T-helper 1 cell treated with Interleukin-12 subunit alpha and Interleukin-12 subunit beta and Interleukin-4 antibody, amounts not matched to agents 30 μg/mL and 1 μg/mL, for 36 hours (primary cell): ENCODE data around the gene JPT2.

Source experiments
- H3K27ac Mint-ChIP-seq: one replicate; pipeline ENCODE4 v1.8.0; 2021; ENCODE audit warnings: mild to moderate bottlenecking, mixed read lengths
- H3K27me3 Mint-ChIP-seq: one replicate; pipeline ENCODE4 v1.8.0; 2021; ENCODE audit warnings: low read depth, mixed read lengths
- H3K36me3 Mint-ChIP-seq: one replicate; pipeline ENCODE4 v1.8.0; 2021; ENCODE audit warnings: low read depth, mixed read lengths
- H3K4me1 Mint-ChIP-seq: one replicate; pipeline ENCODE4 v1.8.0; 2021; ENCODE audit warnings: low read depth, mixed read lengths
- H3K4me3 Mint-ChIP-seq: one replicate; pipeline ENCODE4 v1.8.0; 2021; ENCODE audit warnings: mild to moderate bottlenecking, moderate library complexity, mixed read lengths
- H3K9me3 Mint-ChIP-seq: one replicate; pipeline ENCODE4 v1.8.0; 2021; ENCODE audit warnings: mixed read lengths

Gene JPT2

DNA sequence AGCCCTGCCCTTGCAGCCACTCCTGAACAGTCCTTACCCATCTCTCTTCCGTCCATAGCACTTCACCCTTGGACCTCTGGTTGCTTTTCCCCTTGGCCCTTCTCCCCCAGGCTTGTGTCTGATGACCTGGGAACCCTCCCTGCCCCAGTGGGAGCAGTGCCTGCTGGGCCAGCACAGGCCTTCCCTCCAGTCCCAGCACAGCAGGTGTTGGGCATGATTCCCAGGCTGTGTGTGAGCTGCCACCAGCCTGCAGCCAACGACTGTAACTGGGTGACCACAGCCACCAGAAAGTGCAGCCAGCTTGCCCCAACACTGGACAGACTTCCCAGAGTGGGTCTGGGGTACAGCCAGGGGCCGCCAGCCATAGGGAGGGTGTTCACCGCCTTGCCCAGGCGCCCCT lies 35.9 kb upstream of the JPT2 start:
- Mint-ChIP-seq H3K4me1 (peaks cover 22% of the 10 kb centered on the region), H3K9me3 (no peaks in the 10 kb centered on the region), H3K27ac (no peak overlapping the region), H3K27me3 (no peaks in the 10 kb centered on the region), H3K4me3 (no peak overlapping the region), H3K36me3 (peaks cover 54% of the 10 kb centered on the region)

- H3K36me3 Mint-ChIP-seq: peaks cover 54% of the 10 kb centered on the region
- no peak overlapping the region for H3K27ac Mint-ChIP-seq
- H3K27me3 Mint-ChIP-seq: no peaks in the 10 kb centered on the region
- no peak overlapping the region for H3K4me3 Mint-ChIP-seq
- peaks cover 22% of the 10 kb centered on the region for H3K4me1 Mint-ChIP-seq
- H3K9me3 Mint-ChIP-seq: no peaks in the 10 kb centered on the region
Measured at GRCh38 chr16:1642753-1643152, 35.3 kb upstream of the JPT2 start.

DNA sequence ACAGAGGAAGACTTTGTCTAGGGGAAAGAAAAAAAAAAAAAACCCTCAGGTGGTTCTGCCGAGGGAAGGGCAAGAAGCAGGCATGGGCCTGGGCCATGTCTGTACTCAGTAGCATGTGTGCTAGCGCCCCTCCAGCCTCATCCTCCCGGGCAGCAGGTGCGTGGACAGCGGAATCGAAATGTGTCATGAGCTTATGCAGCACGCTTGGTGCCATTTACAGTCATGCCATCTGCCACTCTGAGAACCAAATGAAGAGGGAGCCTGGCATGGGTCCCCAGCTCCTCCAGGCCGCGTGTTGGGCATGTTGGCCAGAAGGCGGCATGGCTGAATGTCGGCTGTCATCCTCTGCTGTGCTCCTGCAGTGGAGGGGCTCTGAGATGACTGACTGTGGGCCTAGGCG lies 34.6 kb upstream of the JPT2 start:
- H3K4me1 Mint-ChIP-seq: peaks cover 22% of the 10 kb centered on the region
- peaks cover 50% of the 10 kb centered on the region for H3K36me3 Mint-ChIP-seq
- no peaks in the 10 kb centered on the region for H3K27me3 Mint-ChIP-seq
- no peak overlapping the region for H3K4me3 Mint-ChIP-seq
- H3K9me3 Mint-ChIP-seq: no peaks in the 10 kb centered on the region
- H3K27ac Mint-ChIP-seq: no peak overlapping the region

- Mint-ChIP-seq H3K27ac (peak overlapping the region; percentile 69), H3K9me3 (no peaks in the 10 kb centered on the region), H3K4me1 (peaks cover 19% of the 10 kb centered on the region), H3K4me3 (peak overlapping the region; percentile 32), H3K27me3 (no peaks in the 10 kb centered on the region), H3K36me3 (peaks cover 45% of the 10 kb centered on the region)
Measured at GRCh38 chr16:1645914-1646525, 32.1 kb upstream of the JPT2 start.

- Mint-ChIP-seq H3K27me3 (no peaks in the 10 kb centered on the region), H3K9me3 (no peaks in the 10 kb centered on the region), H3K36me3 (peaks cover 46% of the 10 kb centered on the region), H3K4me3 (no peak overlapping the region), H3K4me1 (peaks cover 19% of the 10 kb centered on the region), H3K27ac (no peak overlapping the region)
Measured at GRCh38 chr16:1647856-1648255, 30.2 kb upstream of the JPT2 start.

- Mint-ChIP-seq H3K4me3 (no peak overlapping the region), H3K4me1 (peaks cover 15% of the 10 kb centered on the region), H3K27ac (no peak overlapping the region), H3K36me3 (peaks cover 45% of the 10 kb centered on the region), H3K9me3 (no peaks in the 10 kb centered on the region), H3K27me3 (no peaks in the 10 kb centered on the region)
Measured at GRCh38 chr16:1650131-1650530, 27.9 kb upstream of the JPT2 start.

- Mint-ChIP-seq H3K4me3 (no peak overlapping the region), H3K4me1 (peaks cover 5% of the 10 kb centered on the region), H3K27me3 (no peaks in the 10 kb centered on the region), H3K36me3 (peaks cover 40% of the 10 kb centered on the region), H3K9me3 (no peaks in the 10 kb centered on the region), H3K27ac (peak overlapping the region; percentile 0)
Measured at GRCh38 chr16:1651094-1651973, 26.7 kb upstream of the JPT2 start.

DNA sequence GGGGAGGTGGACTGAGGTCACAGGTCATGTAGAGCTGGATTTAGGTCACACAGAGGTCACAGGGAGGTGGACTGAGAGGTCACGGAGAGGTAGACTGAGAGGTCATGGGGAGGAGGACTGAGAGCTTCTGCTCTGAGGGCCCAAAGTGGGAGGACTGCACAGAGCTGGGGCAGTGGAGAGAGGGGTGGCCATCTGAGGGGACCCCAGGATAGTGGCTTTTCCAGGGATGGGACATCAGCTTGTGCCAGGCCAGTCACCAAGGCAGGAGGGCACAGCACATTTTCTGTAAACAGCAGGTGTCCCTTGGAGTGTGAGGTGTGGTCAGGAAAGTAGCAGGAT lies 26.1 kb upstream of the JPT2 start:
- H3K27me3 Mint-ChIP-seq: no peaks in the 10 kb centered on the region
- no peaks in the 10 kb centered on the region for H3K4me1 Mint-ChIP-seq

GRCh38 chr16:1653023-1653422 lies 25.1 kb upstream of the JPT2 start:
- Mint-ChIP-seq H3K36me3 (peaks cover 33% of the 10 kb centered on the region), H3K27me3 (no peaks in the 10 kb centered on the region), H3K27ac (no peak overlapping the region), H3K4me3 (no peak overlapping the region), H3K4me1 (no peaks in the 10 kb centered on the region), H3K9me3 (no peaks in the 10 kb centered on the region)

More for the DNA sequence above, 26.1 kb upstream of the JPT2 start:
- H3K27ac Mint-ChIP-seq: peak overlapping the region; percentile 0
- no peaks in the 10 kb centered on the region for H3K9me3 Mint-ChIP-seq
- peaks cover 35% of the 10 kb centered on the region for H3K36me3 Mint-ChIP-seq
- no peak overlapping the region for H3K4me3 Mint-ChIP-seq

GRCh38 chr16:1654505-1655268 lies 23.4 kb upstream of the JPT2 start:
- Mint-ChIP-seq H3K4me3 (no peak overlapping the region), H3K9me3 (no peaks in the 10 kb centered on the region), H3K4me1 (no peaks in the 10 kb centered on the region), H3K27ac (no peak overlapping the region), H3K27me3 (no peaks in the 10 kb centered on the region), H3K36me3 (peaks cover 30% of the 10 kb centered on the region)

DNA sequence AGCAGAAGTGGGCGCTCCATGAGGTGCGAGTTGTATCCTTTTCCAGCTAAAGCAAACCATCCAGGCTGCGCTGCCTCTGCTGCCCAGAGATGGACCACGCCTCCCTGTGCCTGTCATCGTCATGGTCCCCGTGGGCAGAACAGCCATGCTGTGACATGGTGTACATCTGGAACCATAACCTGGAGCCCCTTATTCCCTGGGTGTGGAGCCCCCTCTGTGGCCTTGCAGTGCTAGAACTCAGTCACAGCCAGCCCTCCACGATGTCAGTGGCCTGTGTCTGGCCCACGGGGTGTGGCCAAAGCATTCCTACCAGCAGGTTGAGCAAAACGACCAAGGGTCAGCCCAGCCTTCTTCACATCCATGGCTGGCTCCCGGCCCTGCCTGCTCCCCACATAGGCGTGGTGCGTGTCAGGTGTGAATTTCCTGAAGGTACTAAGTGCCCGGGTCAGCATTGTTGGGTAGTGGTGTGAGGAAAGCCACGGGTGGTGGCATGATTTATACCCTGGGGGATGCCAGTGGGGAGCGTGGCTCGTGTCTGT lies 22.7 kb upstream of the JPT2 start:
- H3K4me3 Mint-ChIP-seq: no peak overlapping the region
- peaks cover 30% of the 10 kb centered on the region for H3K36me3 Mint-ChIP-seq

DNA sequence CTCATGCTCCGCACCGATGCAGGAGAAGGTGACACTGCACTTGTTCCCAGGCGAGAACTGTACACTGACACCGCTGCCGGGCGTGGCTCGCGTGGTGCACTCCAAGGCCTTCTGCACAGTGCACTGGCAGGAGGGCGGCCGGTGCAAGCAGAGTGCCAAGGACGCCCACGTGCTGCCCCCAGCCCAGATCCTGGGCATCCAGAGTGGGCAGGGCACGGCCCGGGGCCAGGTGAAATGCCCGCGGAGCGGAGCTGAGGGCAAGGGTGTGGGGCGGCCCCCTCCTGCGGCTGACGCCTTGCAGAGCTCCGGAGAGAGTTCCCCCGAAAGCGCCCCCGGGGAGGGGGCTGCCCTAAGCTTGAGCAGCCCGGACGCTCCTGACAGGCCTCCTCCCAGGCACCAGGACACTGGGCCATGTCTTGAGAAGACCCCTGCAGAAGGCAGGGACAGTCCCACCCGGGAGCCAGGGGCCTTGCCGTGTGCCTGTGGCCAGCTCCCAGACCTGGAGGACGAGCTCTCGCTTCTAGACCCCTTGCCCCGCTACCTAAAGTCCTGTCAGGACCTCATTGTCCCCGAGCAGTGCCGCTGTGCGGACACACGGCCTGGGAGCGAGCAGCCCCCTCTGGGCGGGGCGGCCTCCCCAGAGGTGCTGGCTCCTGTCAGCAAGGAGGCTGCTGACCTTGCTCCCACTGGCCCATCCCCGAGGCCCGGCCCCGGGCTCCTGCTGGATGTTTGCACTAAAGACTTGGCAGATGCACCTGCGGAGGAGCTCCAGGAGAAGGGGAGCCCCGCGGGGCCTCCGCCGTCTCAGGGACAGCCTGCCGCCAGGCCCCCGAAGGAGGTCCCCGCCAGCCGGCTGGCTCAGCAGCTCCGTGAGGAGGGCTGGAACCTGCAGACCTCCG lies 21.9 kb upstream of the JPT2 start:
- Mint-ChIP-seq H3K9me3 (no peaks in the 10 kb centered on the region), H3K36me3 (peaks cover 24% of the 10 kb centered on the region), H3K4me1 (no peaks in the 10 kb centered on the region), H3K27ac (no peak overlapping the region), H3K27me3 (no peaks in the 10 kb centered on the region), H3K4me3 (no peak overlapping the region)

More for the DNA sequence above, 22.7 kb upstream of the JPT2 start:
- Mint-ChIP-seq H3K4me1 (no peaks in the 10 kb centered on the region), H3K27me3 (no peaks in the 10 kb centered on the region), H3K27ac (no peak overlapping the region), H3K9me3 (no peaks in the 10 kb centered on the region)

GRCh38 chr16:1656808-1657617 lies 21.1 kb upstream of the JPT2 start:
- Mint-ChIP-seq H3K36me3 (peaks cover 17% of the 10 kb centered on the region), H3K27me3 (no peaks in the 10 kb centered on the region), H3K4me3 (no peak overlapping the region), H3K9me3 (no peaks in the 10 kb centered on the region), H3K4me1 (no peaks in the 10 kb centered on the region), H3K27ac (no peak overlapping the region)
